OCI-LY3 (cell line): ENCODE data around the gene NEDD4L.

Source experiments
- CTCF ChIP-seq: fragments of 200-600, 300-600 bp; sonication (generic); IDR thresholded peaks from 2 replicates; pipeline ENCODE4 v1.5.1; 2014; ENCODE audit warnings: antibody characterized with exemption, low read length, low read depth
- EZH2phosphoT487 ChIP-seq: fragments of 200-600 bp; shearing (Covaris generic); IDR thresholded peaks from 2 replicates; pipeline ENCODE4 v1.6.1; 2018; ENCODE audit warnings: antibody characterized with exemption, mixed run types, low read depth

GRCh38 chr18:58292638-58293037 is 248.6 kb downstream of the NEDD4L start:
- TF ChIP-seq CTCF (no peak), EZH2phosphoT487 (no peak)
